ENCODE results near the gene SHISAL2A. TPM values are rescaled to one million over a fixed set of nuclear protein-coding genes. Genes with fewer than 3 reads are reported as not detected.

The SHISAL2A gene
- total and polyA plus RNA-seq, 10 of the 15 experiments (the other 5 are each of a cell fraction or from before 2014, with no cell fraction given) = 0.18 to 0.67 (median 0.45) TPM

DNA sequence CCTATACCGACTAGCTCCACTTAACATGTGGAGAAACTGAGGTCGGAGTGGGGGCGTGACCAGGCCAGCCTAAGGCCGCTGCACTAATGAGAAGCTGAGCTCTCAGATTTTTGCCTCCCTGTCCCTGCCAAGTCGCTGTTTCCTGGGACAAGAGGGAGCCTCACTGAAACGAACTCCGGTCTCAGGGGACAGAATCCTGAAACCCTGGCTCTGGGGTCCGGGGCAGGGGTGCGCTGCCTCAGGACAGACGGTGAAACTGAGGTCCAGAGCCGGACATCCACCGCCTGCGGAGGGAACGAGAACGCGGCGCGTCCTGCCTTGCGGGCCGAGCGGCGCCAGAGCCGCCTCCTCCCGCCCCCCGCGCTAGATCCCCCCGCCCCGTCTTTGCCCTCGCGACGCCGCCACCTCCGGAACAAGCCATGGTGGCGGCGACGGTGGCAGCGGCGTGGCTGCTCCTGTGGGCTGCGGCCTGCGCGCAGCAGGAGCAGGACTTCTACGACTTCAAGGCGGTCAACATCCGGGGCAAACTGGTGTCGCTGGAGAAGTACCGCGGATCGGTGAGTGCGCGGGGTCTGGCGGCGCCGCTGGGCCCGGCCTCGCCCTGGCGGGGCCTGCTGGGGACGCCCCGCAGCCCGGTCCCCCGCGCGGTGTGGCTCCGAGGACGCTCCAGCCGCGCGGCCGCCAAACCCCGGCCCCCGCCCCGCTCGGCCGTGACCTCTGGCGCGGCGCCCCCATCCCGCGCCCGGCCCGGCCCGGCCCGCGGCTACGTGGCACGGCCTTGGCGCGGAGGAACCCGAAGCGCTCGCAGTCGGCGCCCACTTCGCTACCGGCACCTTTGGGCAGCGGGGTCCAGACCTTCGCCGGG, 30.7 kb upstream of the SHISAL2A start, which contains the start of gene GPX7 (continued):
- TF ChIP-seq NFXL1 (IDR thresholded peaks at IDR 0.05; ENCODE audit: borderline replicate concordance) (no peak), LARP7 (IDR thresholded peaks at IDR 0.05) (peak; percentile 52), PAX8 (IDR thresholded peaks at IDR 0.05) (no peak), GATAD2B (conservative IDR thresholded peaks at IDR 0.05; ENCODE audit: low read depth) (no peak), SREBF1 (IDR thresholded peaks at IDR 0.05; ENCODE audit: low read length) (no peak), YY1 (IDR thresholded peaks at IDR 0.05; ENCODE audit: low read depth, low read length) (peak; percentile 5; the same call in 1 of the 2 replicates), SIN3A (IDR thresholded peaks at IDR 0.05; ENCODE audit: low read depth, low read length) (no peak), MTA2 (IDR thresholded peaks at IDR 0.05; ENCODE audit: low read depth) (no peak), SUPT20H (IDR thresholded peaks at IDR 0.05; ENCODE audit: borderline replicate concordance, control insufficient read depth, low read depth, low read length) (no peak), IKZF2 (IDR thresholded peaks at IDR 0.05) (no peak), EGR1 (IDR thresholded peaks at IDR 0.05; ENCODE audit: borderline replicate concordance in 1 of 2, low read depth in 2 of 2, low read length in 2 of 2) (no peak), CHD1 (IDR thresholded peaks at IDR 0.05; ENCODE audit: low read depth, low read length) (no peak), SMARCA5 (IDR thresholded peaks at IDR 0.05) (no peak), HDAC2 (IDR thresholded peaks at IDR 0.05) (no peak), CEBPB (IDR thresholded peaks at IDR 0.05; ENCODE audit: borderline replicate concordance in 1 of 2, low read depth in 2 of 2, low read length in 2 of 2) (no peak), NFYA (IDR thresholded peaks at IDR 0.05; ENCODE audit: borderline replicate concordance, low read depth, low read length) (no peak)
- TF ChIP-seq, protein P1, sequence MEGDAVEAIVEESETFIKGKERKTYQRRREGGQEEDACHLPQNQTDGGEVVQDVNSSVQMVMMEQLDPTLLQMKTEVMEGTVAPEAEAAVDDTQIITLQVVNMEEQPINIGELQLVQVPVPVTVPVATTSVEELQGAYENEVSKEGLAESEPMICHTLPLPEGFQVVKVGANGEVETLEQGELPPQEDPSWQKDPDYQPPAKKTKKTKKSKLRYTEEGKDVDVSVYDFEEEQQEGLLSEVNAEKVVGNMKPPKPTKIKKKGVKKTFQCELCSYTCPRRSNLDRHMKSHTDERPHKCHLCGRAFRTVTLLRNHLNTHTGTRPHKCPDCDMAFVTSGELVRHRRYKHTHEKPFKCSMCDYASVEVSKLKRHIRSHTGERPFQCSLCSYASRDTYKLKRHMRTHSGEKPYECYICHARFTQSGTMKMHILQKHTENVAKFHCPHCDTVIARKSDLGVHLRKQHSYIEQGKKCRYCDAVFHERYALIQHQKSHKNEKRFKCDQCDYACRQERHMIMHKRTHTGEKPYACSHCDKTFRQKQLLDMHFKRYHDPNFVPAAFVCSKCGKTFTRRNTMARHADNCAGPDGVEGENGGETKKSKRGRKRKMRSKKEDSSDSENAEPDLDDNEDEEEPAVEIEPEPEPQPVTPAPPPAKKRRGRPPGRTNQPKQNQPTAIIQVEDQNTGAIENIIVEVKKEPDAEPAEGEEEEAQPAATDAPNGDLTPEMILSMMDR (IDR thresholded peaks at IDR 0.05 in 2 of 3, conservative IDR thresholded peaks at IDR 0.05 in 1 of 3; ENCODE audit: control insufficient read depth in 2 of 3, extremely low read depth in 1 of 3, insufficient read depth in 1 of 3, low read depth in 3 of 3, low read length in 3 of 3) = no peak
- TF ChIP-seq, protein P2, sequence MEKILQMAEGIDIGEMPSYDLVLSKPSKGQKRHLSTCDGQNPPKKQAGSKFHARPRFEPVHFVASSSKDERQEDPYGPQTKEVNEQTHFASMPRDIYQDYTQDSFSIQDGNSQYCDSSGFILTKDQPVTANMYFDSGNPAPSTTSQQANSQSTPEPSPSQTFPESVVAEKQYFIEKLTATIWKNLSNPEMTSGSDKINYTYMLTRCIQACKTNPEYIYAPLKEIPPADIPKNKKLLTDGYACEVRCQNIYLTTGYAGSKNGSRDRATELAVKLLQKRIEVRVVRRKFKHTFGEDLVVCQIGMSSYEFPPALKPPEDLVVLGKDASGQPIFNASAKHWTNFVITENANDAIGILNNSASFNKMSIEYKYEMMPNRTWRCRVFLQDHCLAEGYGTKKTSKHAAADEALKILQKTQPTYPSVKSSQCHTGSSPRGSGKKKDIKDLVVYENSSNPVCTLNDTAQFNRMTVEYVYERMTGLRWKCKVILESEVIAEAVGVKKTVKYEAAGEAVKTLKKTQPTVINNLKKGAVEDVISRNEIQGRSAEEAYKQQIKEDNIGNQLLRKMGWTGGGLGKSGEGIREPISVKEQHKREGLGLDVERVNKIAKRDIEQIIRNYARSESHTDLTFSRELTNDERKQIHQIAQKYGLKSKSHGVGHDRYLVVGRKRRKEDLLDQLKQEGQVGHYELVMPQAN (conservative IDR thresholded peaks at IDR 0.05) = no peak
- TF ChIP-seq, protein P3, sequence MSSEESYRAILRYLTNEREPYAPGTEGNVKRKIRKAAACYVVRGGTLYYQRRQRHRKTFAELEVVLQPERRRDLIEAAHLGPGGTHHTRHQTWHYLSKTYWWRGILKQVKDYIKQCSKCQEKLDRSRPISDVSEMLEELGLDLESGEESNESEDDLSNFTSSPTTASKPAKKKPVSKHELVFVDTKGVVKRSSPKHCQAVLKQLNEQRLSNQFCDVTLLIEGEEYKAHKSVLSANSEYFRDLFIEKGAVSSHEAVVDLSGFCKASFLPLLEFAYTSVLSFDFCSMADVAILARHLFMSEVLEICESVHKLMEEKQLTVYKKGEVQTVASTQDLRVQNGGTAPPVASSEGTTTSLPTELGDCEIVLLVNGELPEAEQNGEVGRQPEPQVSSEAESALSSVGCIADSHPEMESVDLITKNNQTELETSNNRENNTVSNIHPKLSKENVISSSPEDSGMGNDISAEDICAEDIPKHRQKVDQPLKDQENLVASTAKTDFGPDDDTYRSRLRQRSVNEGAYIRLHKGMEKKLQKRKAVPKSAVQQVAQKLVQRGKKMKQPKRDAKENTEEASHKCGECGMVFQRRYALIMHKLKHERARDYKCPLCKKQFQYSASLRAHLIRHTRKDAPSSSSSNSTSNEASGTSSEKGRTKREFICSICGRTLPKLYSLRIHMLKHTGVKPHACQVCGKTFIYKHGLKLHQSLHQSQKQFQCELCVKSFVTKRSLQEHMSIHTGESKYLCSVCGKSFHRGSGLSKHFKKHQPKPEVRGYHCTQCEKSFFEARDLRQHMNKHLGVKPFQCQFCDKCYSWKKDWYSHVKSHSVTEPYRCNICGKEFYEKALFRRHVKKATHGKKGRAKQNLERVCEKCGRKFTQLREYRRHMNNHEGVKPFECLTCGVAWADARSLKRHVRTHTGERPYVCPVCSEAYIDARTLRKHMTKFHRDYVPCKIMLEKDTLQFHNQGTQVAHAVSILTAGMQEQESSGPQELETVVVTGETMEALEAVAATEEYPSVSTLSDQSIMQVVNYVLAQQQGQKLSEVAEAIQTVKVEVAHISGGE (CRISPR knock-in tag; IDR thresholded peaks at IDR 0.05) = no peak
- TF ChIP-seq, protein P4, sequence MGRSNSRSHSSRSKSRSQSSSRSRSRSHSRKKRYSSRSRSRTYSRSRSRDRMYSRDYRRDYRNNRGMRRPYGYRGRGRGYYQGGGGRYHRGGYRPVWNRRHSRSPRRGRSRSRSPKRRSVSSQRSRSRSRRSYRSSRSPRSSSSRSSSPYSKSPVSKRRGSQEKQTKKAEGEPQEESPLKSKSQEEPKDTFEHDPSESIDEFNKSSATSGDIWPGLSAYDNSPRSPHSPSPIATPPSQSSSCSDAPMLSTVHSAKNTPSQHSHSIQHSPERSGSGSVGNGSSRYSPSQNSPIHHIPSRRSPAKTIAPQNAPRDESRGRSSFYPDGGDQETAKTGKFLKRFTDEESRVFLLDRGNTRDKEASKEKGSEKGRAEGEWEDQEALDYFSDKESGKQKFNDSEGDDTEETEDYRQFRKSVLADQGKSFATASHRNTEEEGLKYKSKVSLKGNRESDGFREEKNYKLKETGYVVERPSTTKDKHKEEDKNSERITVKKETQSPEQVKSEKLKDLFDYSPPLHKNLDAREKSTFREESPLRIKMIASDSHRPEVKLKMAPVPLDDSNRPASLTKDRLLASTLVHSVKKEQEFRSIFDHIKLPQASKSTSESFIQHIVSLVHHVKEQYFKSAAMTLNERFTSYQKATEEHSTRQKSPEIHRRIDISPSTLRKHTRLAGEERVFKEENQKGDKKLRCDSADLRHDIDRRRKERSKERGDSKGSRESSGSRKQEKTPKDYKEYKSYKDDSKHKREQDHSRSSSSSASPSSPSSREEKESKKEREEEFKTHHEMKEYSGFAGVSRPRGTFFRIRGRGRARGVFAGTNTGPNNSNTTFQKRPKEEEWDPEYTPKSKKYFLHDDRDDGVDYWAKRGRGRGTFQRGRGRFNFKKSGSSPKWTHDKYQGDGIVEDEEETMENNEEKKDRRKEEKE (IDR thresholded peaks at IDR 0.05) = no peak
